DMS53 (cell line): Measurements from ENCODE around the gene ZNRD2.
A peak's percentile ranks its signal among the peaks of the same experiment; 100 is the strongest.
"Not testable (repeated sequence)": the region's sequence is repeated elsewhere in the genome, so short reads cannot be mapped to it uniquely, and the experiment has no call there.

Experiments
- DNase-seq: peaks from one replicate; lab custom pipeline; 2025; lab: John Stamatoyannopoulos, UW

Gene ZNRD2

GRCh38 chr11:65569973-65570918, at the start of gene ZNRD2:
ZNRD2 (plus strand) TSS chr11:65570477; CDS start chr11:65570492, 15 bp downstream.
- peak; percentile 99 for DNase-seq

- not testable (repeated sequence) for DNase-seq
Observed at GRCh38 chr11:65521777-65522521, 48.3 kb upstream of the ZNRD2 start.

GRCh38 chr11:65522718-65523630, 47.3 kb upstream of the ZNRD2 start:
- peak; percentile 42 for DNase-seq

- not testable (repeated sequence) for DNase-seq
Observed at GRCh38 chr11:65523631-65523968, 46.7 kb upstream of the ZNRD2 start.

GRCh38 chr11:65524014-65524740, 46.1 kb upstream of the ZNRD2 start:
- DNase-seq: peak; percentile 70

GRCh38 chr11:65524741-65525545, 45.3 kb upstream of the ZNRD2 start, which contains the start of gene SCYL1:
SCYL1 (plus strand) TSS chr11:65525083; CDS start chr11:65525154, 71 bp downstream.
- DNase-seq: peak; percentile 85

- no peak for DNase-seq
Observed at GRCh38 chr11:65525546-65526480, 44.5 kb upstream of the ZNRD2 start.

GRCh38 chr11:65526744-65527143, 43.5 kb upstream of the ZNRD2 start:
- DNase-seq: no peak

GRCh38 chr11:65528819-65529350, 41.4 kb upstream of the ZNRD2 start:
- no peak for DNase-seq

GRCh38 chr11:65529475-65530156, 40.7 kb upstream of the ZNRD2 start:
- no peak for DNase-seq

- peak; percentile 60 for DNase-seq
Observed at GRCh38 chr11:65530157-65530496, 40.1 kb upstream of the ZNRD2 start.

GRCh38 chr11:65532388-65533064, 37.8 kb upstream of the ZNRD2 start:
- no peak for DNase-seq

- no peak for DNase-seq
Observed at GRCh38 chr11:65535102-65535501, 35.2 kb upstream of the ZNRD2 start.

GRCh38 chr11:65536412-65537295, 33.6 kb upstream of the ZNRD2 start:
- no peak for DNase-seq

- no peak for DNase-seq
Observed at GRCh38 chr11:65537296-65537597, 33.0 kb upstream of the ZNRD2 start.

- no peak for DNase-seq
Observed at GRCh38 chr11:65537620-65538231, 32.6 kb upstream of the ZNRD2 start.
